Stimulated activated CD8-positive, alpha-beta memory T cell treated with anti-CD3 and anti-CD28 coated beads, Interleukin-4, amount 100 ng/mL, for 1 hour (primary cell): ENCODE results near the gene TENT5A.
"Not testable (repeated sequence)": the region's sequence is repeated elsewhere in the genome, so short reads cannot be mapped to it uniquely, and the experiment has no call there.

Experiments
- DNase-seq, 2 donors: peaks; one replicate each; pipeline ENCODE4 v3.0.0-alpha.2; 2020; ENCODE audit warnings: low read depth in 2 of 2, low spot score in 1 of 2

Gene TENT5A

DNA sequence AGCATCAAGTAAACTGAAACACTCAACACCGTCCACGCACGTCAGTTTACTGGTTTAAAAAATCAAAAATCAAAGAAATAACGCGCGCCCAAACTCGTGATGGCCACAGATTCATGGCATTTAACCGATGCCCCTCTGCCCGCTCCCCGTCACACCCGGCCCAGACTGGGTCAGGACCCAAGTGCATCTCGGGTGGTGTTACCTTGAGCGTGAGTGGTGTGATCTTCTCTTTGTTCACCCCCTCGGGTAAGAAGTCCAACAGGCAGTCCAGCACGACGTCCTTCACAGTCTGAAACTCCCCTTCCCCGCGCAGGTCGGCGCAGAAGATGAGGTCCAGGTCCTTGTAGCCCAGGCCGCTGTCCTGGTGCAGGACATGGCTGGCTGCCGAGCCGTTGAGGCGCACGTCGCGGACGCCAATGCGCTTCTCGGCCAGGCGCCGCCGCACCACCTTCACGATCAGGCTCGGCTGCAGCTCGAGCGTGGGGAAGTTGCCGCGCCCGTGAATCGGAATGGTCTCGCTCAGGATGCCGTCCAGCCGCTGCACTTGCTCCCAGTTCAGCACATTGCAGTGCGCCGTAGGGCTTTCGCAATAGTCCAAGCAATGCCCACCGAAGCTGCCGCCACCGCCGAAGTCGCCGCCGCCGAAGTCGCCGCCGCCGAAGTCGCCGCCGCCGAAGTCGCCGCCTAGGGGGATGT, 945 bp downstream of the TENT5A start:
- no peak for DNase-seq

DNA sequence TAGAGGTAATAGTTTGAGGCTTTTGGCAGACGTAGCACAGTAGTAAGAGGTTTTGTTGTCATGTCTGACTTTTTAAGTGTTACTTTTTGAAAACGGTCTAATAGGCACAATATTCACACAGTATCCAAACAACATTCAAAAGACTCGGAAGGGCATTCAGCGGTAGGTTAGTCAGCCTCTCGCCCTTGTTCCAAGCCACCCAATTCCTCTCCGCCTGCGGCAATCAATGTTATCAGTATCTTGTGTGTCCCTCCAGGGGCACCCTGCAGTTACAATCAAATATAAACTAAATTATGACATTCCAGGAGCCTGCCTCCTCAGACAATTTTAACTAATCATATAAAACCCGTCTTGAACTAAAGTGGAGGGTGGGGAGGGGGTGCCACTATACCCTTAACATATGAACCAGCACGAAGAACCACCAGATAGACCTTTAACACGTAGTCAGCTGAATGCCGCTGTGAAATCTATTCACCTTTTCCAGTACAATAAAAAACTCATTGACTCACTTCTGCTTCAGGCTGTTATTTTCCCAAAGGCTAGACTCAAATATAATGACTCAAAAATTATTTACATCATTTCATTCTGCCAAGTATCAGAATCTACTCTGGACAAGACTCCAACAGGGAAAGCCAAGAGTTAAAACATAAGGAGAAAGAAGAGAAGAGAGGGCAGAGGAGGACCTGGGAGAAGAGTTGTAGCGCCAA, 1.6 kb downstream of the TENT5A start:
- DNase-seq = no peak

DNA sequence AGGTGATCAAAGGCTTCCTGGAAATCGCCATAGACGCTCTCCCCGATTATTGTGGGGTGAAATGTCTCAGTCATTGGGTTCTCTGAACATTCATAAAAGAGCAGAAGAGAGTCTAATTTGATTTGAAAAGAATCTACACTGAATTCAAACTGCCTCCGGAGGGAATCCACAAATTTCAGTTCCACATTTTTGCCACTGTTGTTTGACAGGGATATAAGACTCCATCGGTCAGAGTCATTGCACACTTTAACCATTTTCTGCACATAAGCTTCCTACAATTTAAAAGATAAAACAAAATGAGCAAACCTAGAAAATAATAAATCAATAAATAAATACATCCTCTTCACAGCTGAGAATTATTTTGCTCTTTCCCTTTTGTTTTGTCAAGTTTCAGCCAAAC, 2.3 kb downstream of the TENT5A start:
- DNase-seq = no peak

DNA sequence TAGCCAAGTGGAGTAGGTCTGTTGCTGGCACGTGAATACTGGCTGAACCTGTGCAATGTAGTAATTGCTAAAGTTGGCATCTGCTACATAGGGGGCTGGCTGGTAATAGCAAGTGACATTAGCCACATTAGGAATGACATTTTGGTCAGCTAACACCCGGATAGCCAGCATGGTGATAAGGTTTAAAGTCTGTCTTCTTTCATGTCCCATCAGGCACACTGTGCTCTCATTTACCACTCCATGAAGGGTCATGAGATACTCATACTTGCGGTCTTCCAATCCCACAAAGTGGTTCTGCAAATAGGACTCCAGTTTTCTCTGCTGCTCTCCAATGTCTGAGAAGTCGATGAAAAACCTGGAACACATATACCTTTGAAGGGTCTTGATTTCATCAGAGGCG, 2.8 kb downstream of the TENT5A start:
- no peak for DNase-seq

DNA sequence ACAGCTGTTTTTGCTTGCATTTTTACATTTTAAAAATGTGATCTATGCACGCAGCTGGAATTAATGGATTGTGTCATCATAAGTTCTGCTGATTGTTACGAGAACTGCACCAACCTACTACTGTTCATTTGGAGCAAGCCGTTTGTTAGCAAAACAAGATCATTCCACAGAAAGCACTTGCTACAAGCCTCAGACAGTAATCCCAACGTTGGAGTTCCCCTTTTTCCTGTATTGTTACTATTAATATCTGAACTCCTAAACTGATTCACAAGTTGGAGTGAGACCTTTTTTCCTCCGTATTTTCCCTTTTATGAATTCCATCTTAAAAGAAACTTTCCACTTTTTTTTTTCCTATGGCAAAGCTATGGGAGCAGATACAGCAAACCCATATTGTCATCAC, 3.5 kb downstream of the TENT5A start:
- DNase-seq = no peak

GRCh38 chr6:81747327-81747726, 5.2 kb downstream of the TENT5A start:
- DNase-seq = no peak

GRCh38 chr6:81744131-81744530, 8.3 kb downstream of the TENT5A start:
- no peak for DNase-seq

DNA sequence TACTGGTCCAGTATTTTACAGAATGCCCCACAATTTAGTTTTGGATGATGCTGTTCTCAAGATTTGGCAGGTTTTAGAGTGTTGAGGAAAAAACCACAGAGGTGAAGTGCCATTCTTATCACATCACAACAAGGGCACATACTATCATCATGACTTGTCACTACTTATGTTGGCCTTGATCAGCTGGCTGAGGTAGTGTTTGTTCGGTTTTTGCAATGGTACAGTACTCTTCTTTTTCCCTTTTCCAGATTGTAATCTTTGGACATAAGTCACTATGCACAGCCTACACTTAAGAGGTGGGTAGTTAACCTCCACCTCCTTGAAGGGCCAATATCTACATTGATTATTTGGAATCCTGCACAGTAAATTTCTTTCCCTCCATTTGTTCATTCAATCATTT, 8.8 kb downstream of the TENT5A start:
- DNase-seq = no peak

- DNase-seq = no peak
Observed at GRCh38 chr6:81741689-81742088, 10.8 kb downstream of the TENT5A start.

- DNase-seq = not testable (repeated sequence)
Observed at GRCh38 chr6:81740591-81740990, 11.9 kb downstream of the TENT5A start.

- DNase-seq = no peak
Observed at GRCh38 chr6:81739230-81740195, 13.0 kb downstream of the TENT5A start.

GRCh38 chr6:81736428-81736827, 16.1 kb downstream of the TENT5A start:
- DNase-seq = no peak

- no peak for DNase-seq
Observed at GRCh38 chr6:81735756-81736380, 16.6 kb downstream of the TENT5A start.

- DNase-seq = no peak
Observed at GRCh38 chr6:81734500-81735150, 17.9 kb downstream of the TENT5A start.

GRCh38 chr6:81734081-81734480, 18.4 kb downstream of the TENT5A start:
- no peak for DNase-seq

DNA sequence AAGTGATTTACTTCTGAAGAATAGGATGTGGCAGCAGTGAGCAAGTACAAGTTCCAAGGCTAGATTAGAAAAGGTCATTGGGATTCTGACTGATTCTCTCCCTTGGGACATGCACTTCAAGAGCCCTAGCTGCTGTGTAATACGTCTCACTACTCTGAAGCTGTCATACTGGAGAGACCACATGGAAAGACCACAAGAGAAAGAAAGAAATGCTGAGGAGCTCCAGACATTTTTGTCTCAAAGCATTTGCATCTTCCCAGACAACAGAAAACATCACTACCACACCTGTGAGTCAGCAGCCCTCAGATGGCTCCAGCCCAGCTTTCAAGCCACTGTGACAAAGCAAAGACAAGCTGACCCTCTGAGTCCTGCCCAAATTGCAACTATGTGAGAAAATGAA, 20.7 kb downstream of the TENT5A start:
- no peak for DNase-seq

DNA sequence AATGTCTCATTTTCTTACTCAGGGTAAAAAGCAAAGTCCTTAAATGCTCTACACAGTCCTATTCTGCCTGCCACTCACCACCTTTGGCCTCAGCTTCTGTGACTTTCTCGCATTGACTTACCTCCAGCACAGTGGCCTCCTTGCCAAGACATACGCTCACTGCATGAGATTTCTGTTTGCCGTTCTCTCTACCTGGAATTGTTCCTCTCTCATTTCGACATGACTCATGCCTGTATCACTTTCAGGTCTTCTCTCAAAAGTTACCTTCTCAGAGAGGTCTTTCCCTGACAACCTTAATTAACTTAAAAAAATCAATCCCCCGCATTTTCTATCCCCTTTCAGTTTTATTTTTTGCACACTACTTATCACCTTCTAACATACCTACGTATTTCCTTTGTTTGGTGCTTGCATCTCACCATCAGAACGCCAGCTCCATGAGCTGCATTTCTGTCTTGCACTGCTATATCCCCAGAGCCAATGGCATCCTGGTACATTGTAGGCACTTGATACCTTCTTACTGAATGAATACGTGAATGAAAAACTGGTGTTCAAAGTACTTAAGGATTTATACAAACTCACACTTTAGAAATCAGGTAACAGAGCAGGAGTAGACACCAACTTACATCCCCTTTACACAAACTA, 24.5 kb downstream of the TENT5A start:
- no peak for DNase-seq

- DNase-seq = no peak
Observed at GRCh38 chr6:81725127-81725526, 27.4 kb downstream of the TENT5A start.

- no peak for DNase-seq
Observed at GRCh38 chr6:81722506-81723223, 29.8 kb downstream of the TENT5A start.

GRCh38 chr6:81720427-81720826, 32.1 kb downstream of the TENT5A start:
- no peak for DNase-seq
